Chondrocyte (in vitro differentiated cells): ENCODE data around the gene FSTL5. TPM values are rescaled to one million over a fixed set of nuclear protein-coding genes. Genes with fewer than 3 reads are reported as not detected.

ENCODE experiments used
- DNase-seq: peaks from one replicate; pipeline ENCODE4 v3.0.0; 2021; ENCODE audit warnings: mixed read lengths, low spot score
- H3K27ac Mint-ChIP-seq: one replicate; pipeline ENCODE4 v1.8.0; 2021; ENCODE audit warnings: mild to moderate bottlenecking, moderate library complexity, mixed read lengths; ENCODE audit not compliant: unreplicated experiment
- H3K27me3 Mint-ChIP-seq: 2 replicates; pipeline ENCODE4 v1.8.0; 2021; ENCODE audit warnings: low read depth, mixed read lengths
- H3K36me3 Mint-ChIP-seq: 2 replicates; pipeline ENCODE4 v1.8.0; 2021; ENCODE audit warnings: low read depth, mixed read lengths
- H3K4me1 Mint-ChIP-seq: 2 replicates; pipeline ENCODE4 v1.8.0; 2021; ENCODE audit warnings: low read depth, mild to moderate bottlenecking, mixed read lengths
- H3K4me3 Mint-ChIP-seq: one replicate; pipeline ENCODE4 v1.8.0; 2021; ENCODE audit warnings: mild to moderate bottlenecking, moderate library complexity, mixed read lengths; ENCODE audit not compliant: unreplicated experiment
- H3K9me3 Mint-ChIP-seq: 2 replicates; pipeline ENCODE4 v1.8.0; 2021; ENCODE audit warnings: low read depth, mixed read lengths
- total RNA-seq: library from RNA; stranded (reverse); gene quantifications from 3 replicates; pipeline ENCODE4 v1.2.1, GENCODE V29; 2021
- TF ChIP-seq, protein P1 (sequence below): fragments of 200-600 bp; sonication (generic); IDR thresholded peaks from 2 replicates; pipeline ENCODE4 v1.5.0; 2021; ENCODE audit warnings: antibody characterized with exemption, mild to moderate bottlenecking, moderate library complexity

FSTL5 gene
- total RNA-seq, 1 donor from 2014 or later, result not detected

GRCh38 chr4:162016991-162017390 is 146.8 kb downstream of the FSTL5 start:
- Mint-ChIP-seq H3K9me3 (no peaks in the 10 kb centered on the region), H3K27me3 (peaks cover 7% of the 10 kb centered on the region), H3K27ac (no peak overlapping the region), H3K4me3 (no peak overlapping the region), H3K36me3 (no peaks in the 10 kb centered on the region), H3K4me1 (no peaks in the 10 kb centered on the region)
- TF ChIP-seq, protein P1, sequence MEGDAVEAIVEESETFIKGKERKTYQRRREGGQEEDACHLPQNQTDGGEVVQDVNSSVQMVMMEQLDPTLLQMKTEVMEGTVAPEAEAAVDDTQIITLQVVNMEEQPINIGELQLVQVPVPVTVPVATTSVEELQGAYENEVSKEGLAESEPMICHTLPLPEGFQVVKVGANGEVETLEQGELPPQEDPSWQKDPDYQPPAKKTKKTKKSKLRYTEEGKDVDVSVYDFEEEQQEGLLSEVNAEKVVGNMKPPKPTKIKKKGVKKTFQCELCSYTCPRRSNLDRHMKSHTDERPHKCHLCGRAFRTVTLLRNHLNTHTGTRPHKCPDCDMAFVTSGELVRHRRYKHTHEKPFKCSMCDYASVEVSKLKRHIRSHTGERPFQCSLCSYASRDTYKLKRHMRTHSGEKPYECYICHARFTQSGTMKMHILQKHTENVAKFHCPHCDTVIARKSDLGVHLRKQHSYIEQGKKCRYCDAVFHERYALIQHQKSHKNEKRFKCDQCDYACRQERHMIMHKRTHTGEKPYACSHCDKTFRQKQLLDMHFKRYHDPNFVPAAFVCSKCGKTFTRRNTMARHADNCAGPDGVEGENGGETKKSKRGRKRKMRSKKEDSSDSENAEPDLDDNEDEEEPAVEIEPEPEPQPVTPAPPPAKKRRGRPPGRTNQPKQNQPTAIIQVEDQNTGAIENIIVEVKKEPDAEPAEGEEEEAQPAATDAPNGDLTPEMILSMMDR, result no peak
- no peak for DNase-seq

DNA sequence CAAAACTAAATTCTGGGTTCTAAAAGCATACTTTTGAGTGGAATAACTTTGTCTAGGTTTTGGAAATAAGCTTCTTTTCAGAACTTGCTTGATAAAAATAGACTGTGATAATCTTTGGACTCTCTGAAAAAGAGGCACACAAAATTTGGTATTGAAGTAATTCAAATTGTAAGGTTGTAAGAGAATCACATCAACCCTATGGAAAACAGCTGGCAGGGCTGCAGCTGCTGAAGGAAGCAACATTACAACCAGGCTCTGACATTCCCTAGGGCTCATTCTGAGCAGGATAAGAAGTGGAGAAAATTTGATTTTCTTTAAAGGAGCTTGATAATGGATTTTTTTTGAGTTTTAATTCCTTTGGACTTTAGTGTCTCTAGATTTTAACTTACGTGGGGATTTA is 147.6 kb downstream of the FSTL5 start:
- Mint-ChIP-seq H3K36me3 (no peaks in the 10 kb centered on the region), H3K4me1 (no peaks in the 10 kb centered on the region), H3K27me3 (peaks cover 7% of the 10 kb centered on the region), H3K9me3 (no peaks in the 10 kb centered on the region), H3K27ac (no peak overlapping the region), H3K4me3 (no peak overlapping the region)
- TF ChIP-seq, protein P1, result no peak
- DNase-seq, result no peak

DNA sequence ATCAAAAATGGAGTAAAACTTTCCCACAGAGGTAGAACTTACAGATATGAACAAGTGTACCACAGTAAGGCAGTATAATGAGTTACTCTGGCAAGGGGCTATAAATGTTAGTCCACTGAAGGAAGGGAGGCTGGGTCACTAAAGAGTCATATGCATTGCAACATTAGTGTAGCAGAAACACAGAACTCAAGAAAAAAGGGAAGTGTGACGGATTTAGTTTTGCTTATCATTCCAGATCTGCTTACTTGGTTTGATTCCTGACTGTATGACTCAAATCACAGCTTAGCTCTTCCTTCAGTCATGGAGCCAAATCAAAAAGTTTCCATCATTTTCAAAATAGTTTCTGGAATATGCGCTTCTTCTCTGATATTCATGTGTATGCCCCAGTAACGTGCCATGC is 148.7 kb downstream of the FSTL5 start:
- H3K4me3 Mint-ChIP-seq, result no peak overlapping the region
- no peaks in the 10 kb centered on the region for H3K36me3 Mint-ChIP-seq
- TF ChIP-seq, protein P1, result no peak
- no peak for DNase-seq
- no peaks in the 10 kb centered on the region for H3K4me1 Mint-ChIP-seq
- H3K27me3 Mint-ChIP-seq, result peaks cover 7% of the 10 kb centered on the region
- H3K9me3 Mint-ChIP-seq, result no peaks in the 10 kb centered on the region
- H3K27ac Mint-ChIP-seq, result no peak overlapping the region

DNA sequence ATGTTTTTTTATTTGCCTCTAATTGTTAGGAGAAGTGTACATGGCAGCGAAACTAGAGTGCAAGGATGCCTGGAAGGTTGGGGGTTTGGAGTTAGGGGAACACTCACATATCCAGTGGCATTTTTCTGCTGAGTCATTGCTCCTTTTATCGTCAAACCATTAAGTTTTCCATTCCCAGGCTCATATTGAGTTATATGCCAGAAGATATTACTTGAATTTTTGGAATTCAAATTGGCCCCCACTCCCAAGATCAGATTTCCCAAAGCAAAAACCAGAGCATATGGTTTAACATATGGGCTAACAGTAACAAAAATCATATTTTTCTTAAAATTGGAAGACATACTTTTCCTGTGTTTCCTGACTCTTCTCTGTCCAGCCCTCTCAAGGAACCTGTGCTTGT is 152.7 kb downstream of the FSTL5 start:
- no peaks in the 10 kb centered on the region for H3K9me3 Mint-ChIP-seq
- H3K4me3 Mint-ChIP-seq, result no peak overlapping the region
- H3K27me3 Mint-ChIP-seq, result peaks cover 2% of the 10 kb centered on the region
- no peaks in the 10 kb centered on the region for H3K4me1 Mint-ChIP-seq
- no peak overlapping the region for H3K27ac Mint-ChIP-seq
- H3K36me3 Mint-ChIP-seq, result no peaks in the 10 kb centered on the region
- no peak for DNase-seq
- TF ChIP-seq, protein P1, result no peak

- H3K4me3 Mint-ChIP-seq, result no peak overlapping the region
- no peak overlapping the region for H3K27ac Mint-ChIP-seq
- no peak for DNase-seq
- TF ChIP-seq, protein P1, result no peak
- H3K9me3 Mint-ChIP-seq, result no peaks in the 10 kb centered on the region
- no peaks in the 10 kb centered on the region for H3K4me1 Mint-ChIP-seq
- H3K27me3 Mint-ChIP-seq, result peaks cover 5% of the 10 kb centered on the region
- H3K36me3 Mint-ChIP-seq, result no peaks in the 10 kb centered on the region
These were observed 153.4 kb downstream of the FSTL5 start for GRCh38 chr4:162010362-162010761.
